ENCODE data around the gene GUCY2D.

The GUCY2D gene

GRCh38 chr17:7971651-7972050 lies 30.8 kb upstream of the GUCY2D start:
- no peaks in the 10 kb centered on the region for H3K27me3 ChIP-seq (ENCODE audit: insufficient read depth, poor library complexity, severe bottlenecking)

GRCh38 chr17:7972131-7972785 lies 30.2 kb upstream of the GUCY2D start:
- no peak overlapping the region for H3K27ac ChIP-seq (replicated peaks)
- no peak for TF ChIP-seq POLR2AphosphoS5 (IDR thresholded peaks at IDR 0.05; ENCODE audit: low read depth)
- TF ChIP-seq CTCF (IDR thresholded peaks at IDR 0.05; ENCODE audit: insufficient read depth, low read length), result no peak
- TF ChIP-seq REST (IDR thresholded peaks at IDR 0.05; ENCODE audit: insufficient replicate concordance, low read depth), result no peak
- TF ChIP-seq GABPA (IDR thresholded peaks at IDR 0.05; ENCODE audit: low read depth), result no peak
- no peak for TF ChIP-seq SPI1 (IDR thresholded peaks at IDR 0.05; ENCODE audit: borderline replicate concordance, low read depth)
- DNase-seq (ENCODE audit: low read depth in 1 of 2, low spot score in 1 of 2), result no peak
- no peaks in the 10 kb centered on the region for H3K27me3 ChIP-seq (ENCODE audit: insufficient read depth, poor library complexity, severe bottlenecking)
- no peak overlapping the region for H3K4me3 ChIP-seq (replicated peaks; ENCODE audit: insufficient read depth, low read length)

More at GRCh38 chr17:7971651-7972050, 30.8 kb upstream of the GUCY2D start:
- Histone ChIP-seq H3K4me3 (replicated peaks; ENCODE audit: insufficient read depth, low read length) (no peak overlapping the region), H3K27ac (replicated peaks) (no peak overlapping the region)
- DNase-seq (ENCODE audit: low read depth in 1 of 2, low spot score in 1 of 2), result no peak
- TF ChIP-seq REST (IDR thresholded peaks at IDR 0.05; ENCODE audit: insufficient replicate concordance, low read depth) (no peak), CTCF (IDR thresholded peaks at IDR 0.05; ENCODE audit: insufficient read depth, low read length) (no peak), SPI1 (IDR thresholded peaks at IDR 0.05; ENCODE audit: borderline replicate concordance, low read depth) (no peak), GABPA (IDR thresholded peaks at IDR 0.05; ENCODE audit: low read depth) (no peak), POLR2AphosphoS5 (IDR thresholded peaks at IDR 0.05; ENCODE audit: low read depth) (no peak)

- no peak for DNase-seq (ENCODE audit: low read depth in 1 of 2, low spot score in 1 of 2)
- TF ChIP-seq SPI1 (IDR thresholded peaks at IDR 0.05; ENCODE audit: borderline replicate concordance, low read depth) (no peak), POLR2AphosphoS5 (IDR thresholded peaks at IDR 0.05; ENCODE audit: low read depth) (no peak), CTCF (IDR thresholded peaks at IDR 0.05; ENCODE audit: insufficient read depth, low read length) (no peak)
- Histone ChIP-seq H3K27me3 (ENCODE audit: insufficient read depth, poor library complexity, severe bottlenecking) (no peaks in the 10 kb centered on the region), H3K27ac (replicated peaks) (no peak overlapping the region), H3K4me3 (replicated peaks; ENCODE audit: insufficient read depth, low read length) (no peak overlapping the region)
Observed at GRCh38 chr17:7974638-7975131, 27.7 kb upstream of the GUCY2D start.

GRCh38 chr17:7977039-7977438 lies 25.4 kb upstream of the GUCY2D start:
- H3K4me3 ChIP-seq (replicated peaks; ENCODE audit: insufficient read depth, low read length), result no peak overlapping the region
- no peak for DNase-seq (ENCODE audit: low read depth in 1 of 2, low spot score in 1 of 2)
- TF ChIP-seq POLR2AphosphoS5 (IDR thresholded peaks at IDR 0.05; ENCODE audit: low read depth) (no peak), CTCF (IDR thresholded peaks at IDR 0.05; ENCODE audit: insufficient read depth, low read length) (no peak), SPI1 (IDR thresholded peaks at IDR 0.05; ENCODE audit: borderline replicate concordance, low read depth) (no peak), GABPA (IDR thresholded peaks at IDR 0.05; ENCODE audit: low read depth) (no peak), REST (IDR thresholded peaks at IDR 0.05; ENCODE audit: insufficient replicate concordance, low read depth) (no peak)
- no peaks in the 10 kb centered on the region for H3K27me3 ChIP-seq (ENCODE audit: insufficient read depth, poor library complexity, severe bottlenecking)
- H3K27ac ChIP-seq (replicated peaks), result no peak overlapping the region
